OCI-LY7 (cell line): Measurements from ENCODE around the gene POLR2I. TPM values are rescaled to one million over a fixed set of nuclear protein-coding genes. Genes with fewer than 3 reads are reported as not detected.

Experiments
- BruUV-seq: library from RNA; stranded (reverse); fragments of 400-500 nt; replicated peaks from 2 replicates; lab custom pipeline; 2021; lab: Mats Ljungman, UMichigan
- CTCF ChIA-PET: fragments of 300-600 bp; sonication (Branson Sonifier 250); formaldehyde crosslinking; loops from one replicate; lab custom pipeline; 2022; ENCODE audit warnings: antibody characterized with exemption; ENCODE audit not compliant: unreplicated experiment; lab: Charles Lee
- POLR2A ChIA-PET: fragments of 300-600 bp; sonication (Branson Sonifier 250); formaldehyde crosslinking; loops from one replicate; lab custom pipeline; 2022; ENCODE audit warnings: antibody characterized with exemption; lab: Charles Lee
- DNase-seq: peaks from one replicate; pipeline ENCODE4 v3.0.0-alpha.2; 2015; ENCODE audit warnings: low spot score
- H2AFZ ChIP-seq: fragments of 200-600 bp; sonication (generic), shearing (Covaris generic); 2 replicates; pipeline ENCODE4 v1.6.1; 2014; ENCODE audit warnings: mild to moderate bottlenecking, antibody characterized with exemption, low read length, moderate library complexity
- H3K27ac ChIP-seq: fragments of 200-600 bp; sonication (generic); 2 replicates; pipeline ENCODE4 v1.5.1; 2014; ENCODE audit warnings: mixed run types, low read depth, mild to moderate bottlenecking, moderate library complexity, low read length, inconsistent platforms; ENCODE audit not compliant: poor library complexity, severe bottlenecking
- H3K36me3 ChIP-seq: fragments of 200-600 bp; sonication (generic); 2 replicates; pipeline ENCODE4 v1.6.1; 2014; ENCODE audit warnings: mild to moderate bottlenecking, antibody characterized with exemption, low read length, moderate library complexity, mixed read lengths; ENCODE audit not compliant: insufficient read depth
- H3K4me1 ChIP-seq: fragments of 200-600 bp; sonication (generic); 2 replicates; pipeline ENCODE4 v1.5.1; 2014; ENCODE audit warnings: mild to moderate bottlenecking, low read length; ENCODE audit not compliant: insufficient read depth, poor library complexity, severe bottlenecking
- H3K4me2 ChIP-seq: fragments of 200-600 bp; sonication (generic); 2 replicates; pipeline ENCODE4 v1.6.1; 2014; ENCODE audit warnings: mild to moderate bottlenecking, low read length
- H3K4me3 ChIP-seq: fragments of 200-600 bp; sonication (generic); 2 replicates; pipeline ENCODE4 v1.5.1; 2014; ENCODE audit warnings: mild to moderate bottlenecking, low read depth, low read length; ENCODE audit not compliant: poor library complexity, severe bottlenecking
- H3K79me2 ChIP-seq: fragments of 200-600 bp; sonication (generic); 2 replicates; pipeline ENCODE4 v1.6.1; 2016; ENCODE audit warnings: low read depth, mild to moderate bottlenecking, low read length, moderate library complexity, mixed read lengths; ENCODE audit not compliant: insufficient read depth
- H3K9me2 ChIP-seq: fragments of 200-600 bp; sonication (generic); 2 replicates; pipeline ENCODE4 v1.6.1; 2016; ENCODE audit warnings: mild to moderate bottlenecking, low read length, mixed read lengths; ENCODE audit not compliant: insufficient read depth
- H3K9me3 ChIP-seq: fragments of 200-600 bp; sonication (generic); 2 replicates; pipeline ENCODE4 v1.6.1; 2014; ENCODE audit warnings: mild to moderate bottlenecking, mixed run types, low read length, mixed read lengths
- H4K20me1 ChIP-seq: fragments of 200-600 bp; sonication (generic); 2 replicates; pipeline ENCODE4 v1.6.1; 2014; ENCODE audit warnings: mild to moderate bottlenecking, antibody characterized with exemption, low read length, moderate library complexity, mixed read lengths; ENCODE audit not compliant: insufficient read depth
- EZH2phosphoT487 ChIP-seq: fragments of 200-600 bp; sonication (generic); IDR thresholded peaks from 2 replicates; pipeline ENCODE4 v1.6.1; 2018; ENCODE audit warnings: low read depth, borderline replicate concordance, mild to moderate bottlenecking, mixed run types, antibody characterized with exemption, low read length, moderate library complexity, mixed read lengths
- intact Hi-C: fragments of 100-400 bp; cut with micrococcal nuclease; formaldehyde crosslinking; loops from one replicate; pipeline ENCODE4 v1.10.0; 2022; ENCODE audit not compliant: unreplicated experiment
- total RNA-seq, 2 experiments: library from RNA; depleted of rRNA in 1 of 2; stranded (reverse); fragments of >200 nt in 1 of 2; shearing (Covaris generic) in 1 of 2; gene quantifications; 2 replicates each; pipeline ENCODE4 v1.2.3, GENCODE V29; 2014 to 2022
- TF ChIP-seq, protein P1 (sequence below): fragments of 200-600 bp; sonication (generic); conservative IDR thresholded peaks from 2 replicates; pipeline ENCODE4 v1.5.1; 2014; ENCODE audit warnings: mild to moderate bottlenecking, antibody characterized with exemption, low read length, moderate library complexity, mixed read lengths

The POLR2I gene
- total RNA-seq, 2 experiments from 2014 or later: 78.6 to 151 TPM

DNA sequence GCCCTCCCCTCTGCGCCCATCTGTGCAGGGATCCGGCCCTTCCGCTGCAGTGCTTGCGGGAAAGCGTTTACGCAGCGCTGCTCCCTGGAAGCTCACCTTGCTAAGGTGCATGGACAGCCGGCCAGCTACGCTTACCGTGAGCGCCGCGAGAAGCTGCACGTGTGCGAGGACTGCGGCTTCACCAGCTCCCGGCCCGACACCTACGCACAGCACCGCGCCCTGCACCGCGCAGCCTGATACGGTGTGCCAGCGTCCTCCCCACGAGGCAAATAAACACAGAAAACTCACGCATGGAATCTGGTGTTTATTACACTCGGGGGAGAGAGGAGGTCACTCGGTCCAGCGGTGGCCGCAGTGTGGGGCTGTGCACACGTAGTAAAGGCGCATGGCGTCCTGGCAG lies 1.2 kb downstream of the POLR2I start:
- CTCF ChIA-PET: no interaction called here
- peak overlapping the region; percentile 80 for H3K4me3 ChIP-seq
- H3K9me3 ChIP-seq: no peaks in the 10 kb centered on the region
- H3K36me3 ChIP-seq: peaks cover 30% of the 10 kb centered on the region
- no TSS peak for BruUV-seq
- peak overlapping the region; percentile 73 for H3K4me2 ChIP-seq
- intact Hi-C loops: no loop called here
- H3K4me1 ChIP-seq: peaks cover 28% of the 10 kb centered on the region
- H3K79me2 ChIP-seq: peaks cover 13% of the 10 kb centered on the region; the same call in 1 of the 2 replicates
- TF ChIP-seq, protein P1, sequence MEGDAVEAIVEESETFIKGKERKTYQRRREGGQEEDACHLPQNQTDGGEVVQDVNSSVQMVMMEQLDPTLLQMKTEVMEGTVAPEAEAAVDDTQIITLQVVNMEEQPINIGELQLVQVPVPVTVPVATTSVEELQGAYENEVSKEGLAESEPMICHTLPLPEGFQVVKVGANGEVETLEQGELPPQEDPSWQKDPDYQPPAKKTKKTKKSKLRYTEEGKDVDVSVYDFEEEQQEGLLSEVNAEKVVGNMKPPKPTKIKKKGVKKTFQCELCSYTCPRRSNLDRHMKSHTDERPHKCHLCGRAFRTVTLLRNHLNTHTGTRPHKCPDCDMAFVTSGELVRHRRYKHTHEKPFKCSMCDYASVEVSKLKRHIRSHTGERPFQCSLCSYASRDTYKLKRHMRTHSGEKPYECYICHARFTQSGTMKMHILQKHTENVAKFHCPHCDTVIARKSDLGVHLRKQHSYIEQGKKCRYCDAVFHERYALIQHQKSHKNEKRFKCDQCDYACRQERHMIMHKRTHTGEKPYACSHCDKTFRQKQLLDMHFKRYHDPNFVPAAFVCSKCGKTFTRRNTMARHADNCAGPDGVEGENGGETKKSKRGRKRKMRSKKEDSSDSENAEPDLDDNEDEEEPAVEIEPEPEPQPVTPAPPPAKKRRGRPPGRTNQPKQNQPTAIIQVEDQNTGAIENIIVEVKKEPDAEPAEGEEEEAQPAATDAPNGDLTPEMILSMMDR: no peak
- no peak for TF ChIP-seq EZH2phosphoT487
- no peak for DNase-seq
- H3K9me2 ChIP-seq: no peaks in the 10 kb centered on the region
- no peak overlapping the region for H3K27ac ChIP-seq
- no peak overlapping the region for H2AFZ ChIP-seq
- POLR2A ChIA-PET: no interaction called here
- H4K20me1 ChIP-seq: no peaks in the 10 kb centered on the region

DNA sequence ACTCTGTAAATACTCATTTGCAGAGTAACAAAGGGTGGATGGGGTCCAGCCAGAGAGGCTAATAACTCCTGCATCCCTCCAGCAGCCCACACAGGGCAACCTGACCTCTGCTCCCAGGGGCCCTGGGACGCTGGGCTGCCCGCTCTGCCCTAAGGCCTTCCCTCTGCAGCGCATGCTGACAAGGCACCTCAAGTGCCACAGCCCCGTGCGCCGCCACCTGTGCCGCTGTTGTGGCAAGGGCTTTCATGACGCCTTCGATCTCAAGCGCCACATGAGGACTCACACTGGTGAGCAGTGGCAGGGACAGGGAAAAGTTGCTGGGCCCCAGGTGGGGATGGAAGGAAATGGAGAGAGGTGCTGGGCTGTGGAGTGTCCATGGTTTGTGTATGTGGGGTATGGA lies 2.0 kb downstream of the POLR2I start:
- Histone ChIP-seq H3K36me3 (peaks cover 29% of the 10 kb centered on the region), H3K9me2 (no peaks in the 10 kb centered on the region), H3K4me3 (no peak overlapping the region), H2AFZ (no peak overlapping the region), H3K27ac (no peak overlapping the region), H3K79me2 (peaks cover 13% of the 10 kb centered on the region; the same call in 1 of the 2 replicates), H4K20me1 (no peaks in the 10 kb centered on the region), H3K4me1 (peaks cover 28% of the 10 kb centered on the region), H3K9me3 (no peaks in the 10 kb centered on the region), H3K4me2 (no peak overlapping the region)
- POLR2A ChIA-PET: no interaction called here
- intact Hi-C loops: no loop called here
- TF ChIP-seq EZH2phosphoT487: no peak
- TF ChIP-seq, protein P1: no peak
- no peak for DNase-seq
- no TSS peak for BruUV-seq
- CTCF ChIA-PET: no interaction called here

GRCh38 chr19:36111200-36111539 lies 3.5 kb downstream of the POLR2I start:
- ChIA-PET CTCF (no interaction called here), POLR2A (no interaction called here)
- Histone ChIP-seq H3K9me3 (no peaks in the 10 kb centered on the region), H2AFZ (no peak overlapping the region), H3K4me3 (no peak overlapping the region), H4K20me1 (no peaks in the 10 kb centered on the region), H3K4me2 (no peak overlapping the region), H3K79me2 (peaks cover 11% of the 10 kb centered on the region; the same call in 1 of the 2 replicates), H3K27ac (no peak overlapping the region), H3K36me3 (peaks cover 34% of the 10 kb centered on the region), H3K9me2 (no peaks in the 10 kb centered on the region), H3K4me1 (peaks cover 20% of the 10 kb centered on the region)
- no peak for TF ChIP-seq EZH2phosphoT487
- TF ChIP-seq, protein P1: no peak
- intact Hi-C loops: no loop called here
- no TSS peak for BruUV-seq
- DNase-seq: no peak
